ENCODE measurements around the gene FCER1G.

- no peak for TF ChIP-seq CEBPB (tag; IDR thresholded peaks at IDR 0.05)
- no peak for TF ChIP-seq C11orf30 (IDR thresholded peaks at IDR 0.05; ENCODE audit: low read depth)
- no peak for TF ChIP-seq ZNF263 (CRISPR knock-in tag; IDR thresholded peaks at IDR 0.05; ENCODE audit: borderline replicate concordance)
- TF ChIP-seq ZNF584 (CRISPR knock-in tag; IDR thresholded peaks at IDR 0.05; ENCODE audit: low read depth), result no peak
- peak; percentile 41 to 66 (median 55); a peak in 4 of 6 replicates for TF ChIP-seq CTCF (IDR thresholded peaks at IDR 0.05 in 2 of 3, conservative IDR thresholded peaks at IDR 0.05 in 1 of 3; ENCODE audit: insufficient read depth in 2 of 3, low read depth in 1 of 3, low read length in 3 of 3)
These were observed 34.5 kb upstream of the FCER1G start for GRCh38 chr1:161180639-161181038.
